ENCODE results near the gene TMEM167B. TPM values are rescaled to one million over a fixed set of nuclear protein-coding genes. Genes with fewer than 3 reads are reported as not detected.

TMEM167B gene
- total RNA-seq, 5 donors from 2014 or later (not counting 1 experiment from before 2014, with no cell fraction given), result 33.2 to 55.1 (median 37.1) TPM

DNA sequence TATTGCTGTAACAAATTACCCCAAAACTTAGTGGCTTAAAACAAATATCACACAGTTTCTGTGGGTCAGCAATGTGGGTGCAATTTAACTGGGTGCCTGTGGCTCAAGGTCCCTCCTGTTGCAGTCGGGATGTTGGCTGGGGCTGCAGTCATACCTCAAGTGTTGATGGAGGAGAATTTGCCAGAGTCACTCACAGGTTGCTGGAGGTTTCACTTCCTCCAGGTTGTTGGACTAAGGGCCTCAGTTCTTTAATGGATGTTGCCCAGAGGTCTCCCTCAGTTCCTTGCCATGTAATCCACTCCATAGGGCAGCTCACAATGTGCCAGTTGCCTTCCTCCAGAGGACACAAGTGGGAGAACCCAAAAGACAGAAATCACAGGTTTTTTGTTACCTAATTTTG, 12.2 kb upstream of the TMEM167B start:
- H3K4me3 Mint-ChIP-seq, result no peak overlapping the region
- ATAC-seq (replicated peaks in 1 of 4), result no peak
- Histone ChIP-seq H3K36me3 (ENCODE audit: control insufficient read depth in 2 of 2, extremely low read depth in 1 of 2, insufficient read depth in 1 of 2, low read length in 1 of 2) (no peaks in the 10 kb centered on the region), H3K4me1 (ENCODE audit: control insufficient read depth in 1 of 2, extremely low read depth in 1 of 2, insufficient read depth in 2 of 2, low read length in 2 of 2) (peaks cover 3 to 7% of the 10 kb centered on the region in 2 experiments), H3K27ac (ENCODE audit: low read length) (no peak overlapping the region), H3K4me3 (ENCODE audit: control insufficient read depth in 1 of 2, extremely low read depth in 1 of 2, low read length in 1 of 2) (no peak overlapping the region), H3K27me3 (replicated peaks in 1 of 2; ENCODE audit: control insufficient read depth in 2 of 2, extremely low read depth in 1 of 2, insufficient read depth in 2 of 2, low read length in 1 of 2) (no peaks in the 10 kb centered on the region), H3K9me3 (no peaks in the 10 kb centered on the region)
- H3K4me1 Mint-ChIP-seq, result peaks cover 19 to 22% (median 22%) of the 10 kb centered on the region in 3 donors
- no peak overlapping the region for H3K27ac Mint-ChIP-seq
- no peaks in the 10 kb centered on the region for H3K36me3 Mint-ChIP-seq
- CTCF ChIA-PET, result interaction anchor here (0.5 to 1.0 kb wide), 2 partner anchors 12 to 13 kb away, joined by 3 to 4 read pairs; no protein-coding TSS in a partner anchor
- 100% methylated on average over 1 of the region's 1 CpG for WGBS (ENCODE audit: insufficient coverage)
- no peak for DNase-seq
- POLR2A ChIA-PET, result no interaction called here
- no peaks in the 10 kb centered on the region for H3K27me3 Mint-ChIP-seq
- H3K9me3 Mint-ChIP-seq, result no peaks in the 10 kb centered on the region

DNA sequence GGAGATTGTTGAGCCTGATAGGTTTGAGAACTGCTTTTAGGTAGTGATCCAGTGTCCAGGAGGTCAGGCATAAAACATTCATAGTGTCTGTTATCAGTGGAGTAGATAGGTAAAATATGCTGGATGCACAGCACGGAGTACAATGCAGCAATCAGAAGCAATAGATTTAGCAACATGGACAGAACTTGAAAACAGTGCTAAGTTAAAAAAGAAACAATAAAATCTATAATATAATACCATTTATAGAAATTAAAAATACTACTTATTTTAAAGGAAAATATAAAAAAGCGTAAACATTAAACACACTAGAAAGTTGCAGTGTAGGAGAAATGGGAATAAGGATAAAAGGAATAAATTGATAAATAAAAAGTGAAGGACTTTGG, 11.3 kb upstream of the TMEM167B start:
- CTCF ChIA-PET, result no interaction called here
- peaks cover 18 to 20% (median 18%) of the 10 kb centered on the region in 3 donors for H3K4me1 Mint-ChIP-seq
- no peaks in the 10 kb centered on the region for H3K36me3 Mint-ChIP-seq
- WGBS (ENCODE audit: insufficient coverage), result no CpG with 5 or more reads among the region's 2 CpGs
- Histone ChIP-seq H3K4me3 (ENCODE audit: control insufficient read depth in 1 of 2, extremely low read depth in 1 of 2, low read length in 1 of 2) (no peak overlapping the region), H3K36me3 (ENCODE audit: control insufficient read depth in 2 of 2, extremely low read depth in 1 of 2, insufficient read depth in 1 of 2, low read length in 1 of 2) (no peaks in the 10 kb centered on the region), H3K27ac (ENCODE audit: low read length) (no peak overlapping the region), H3K9me3 (no peaks in the 10 kb centered on the region), H3K4me1 (ENCODE audit: control insufficient read depth in 1 of 2, extremely low read depth in 1 of 2, insufficient read depth in 2 of 2, low read length in 2 of 2) (peaks cover 3 to 7% of the 10 kb centered on the region in 2 experiments), H3K27me3 (replicated peaks in 1 of 2; ENCODE audit: control insufficient read depth in 2 of 2, extremely low read depth in 1 of 2, insufficient read depth in 2 of 2, low read length in 1 of 2) (no peaks in the 10 kb centered on the region)
- POLR2A ChIA-PET, result no interaction called here
- no peak for ATAC-seq (replicated peaks in 1 of 4)
- H3K4me3 Mint-ChIP-seq, result no peak overlapping the region
- no peaks in the 10 kb centered on the region for H3K27me3 Mint-ChIP-seq
- no peak for DNase-seq
- H3K9me3 Mint-ChIP-seq, result no peaks in the 10 kb centered on the region
- no peak overlapping the region for H3K27ac Mint-ChIP-seq

DNA sequence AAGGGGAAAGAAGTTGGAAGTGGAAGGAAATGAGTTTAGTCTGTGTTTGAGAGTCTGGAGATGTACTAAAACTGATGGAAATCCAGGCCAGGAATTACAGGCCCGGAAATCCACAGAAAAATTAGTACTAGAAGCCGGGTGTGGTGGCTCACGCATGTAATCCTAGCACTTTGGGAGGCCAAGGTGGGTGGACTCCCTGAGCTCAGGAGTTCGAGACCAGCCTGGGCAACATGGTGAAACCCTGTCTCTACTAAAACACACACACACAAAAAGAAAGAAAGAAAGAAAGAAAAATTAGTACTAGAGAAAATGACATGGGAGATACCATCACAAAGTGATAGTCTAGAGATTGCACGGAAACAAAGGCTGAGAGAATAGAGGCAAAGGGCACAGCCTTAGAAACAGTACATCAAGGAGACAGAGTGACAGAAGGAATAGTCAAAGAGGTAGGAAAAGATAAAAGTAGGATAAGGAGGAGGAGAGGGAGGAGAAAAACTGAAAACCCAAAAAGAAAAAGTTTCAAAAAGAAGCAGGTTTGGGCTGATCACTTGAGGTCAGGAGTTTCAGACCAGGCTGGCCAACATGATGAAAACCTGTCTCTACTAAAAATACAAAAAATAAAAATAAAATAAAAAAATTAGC, 10.0 kb upstream of the TMEM167B start:
- H3K36me3 Mint-ChIP-seq, result no peaks in the 10 kb centered on the region
- H3K9me3 Mint-ChIP-seq, result no peaks in the 10 kb centered on the region
- H3K36me3 ChIP-seq (ENCODE audit: control insufficient read depth in 2 of 2, extremely low read depth in 1 of 2, insufficient read depth in 1 of 2, low read length in 1 of 2), result no peaks in the 10 kb centered on the region
- CTCF ChIA-PET, result interaction anchor here in 1 of 2 donors (0.5 kb wide), 1 partner anchor 22 kb away, joined by 6 read pairs; no protein-coding TSS in a partner anchor
- WGBS (ENCODE audit: insufficient coverage), result 90% methylated on average over 3 of the region's 5 CpGs
- DNase-seq (no peak), ATAC-seq (replicated peaks in 1 of 4) (no peak)
- H3K27ac Mint-ChIP-seq, result no peak overlapping the region
- no peak overlapping the region for H3K4me3 ChIP-seq (ENCODE audit: control insufficient read depth in 1 of 2, extremely low read depth in 1 of 2, low read length in 1 of 2)
- no peak overlapping the region for H3K27ac ChIP-seq (ENCODE audit: low read length)
- H3K9me3 ChIP-seq, result no peaks in the 10 kb centered on the region
- peaks cover 6 to 7% (median 6%) of the 10 kb centered on the region in 3 donors for H3K4me1 Mint-ChIP-seq
- H3K4me1 ChIP-seq (ENCODE audit: control insufficient read depth in 1 of 2, extremely low read depth in 1 of 2, insufficient read depth in 2 of 2, low read length in 2 of 2), result peaks cover 0 to 7% of the 10 kb centered on the region in 2 experiments
- H3K27me3 Mint-ChIP-seq, result no peaks in the 10 kb centered on the region
- H3K4me3 Mint-ChIP-seq, result no peak overlapping the region
- POLR2A ChIA-PET, result no interaction called here
- H3K27me3 ChIP-seq (replicated peaks in 1 of 2; ENCODE audit: control insufficient read depth in 2 of 2, extremely low read depth in 1 of 2, insufficient read depth in 2 of 2, low read length in 1 of 2), result no peaks in the 10 kb centered on the region

DNA sequence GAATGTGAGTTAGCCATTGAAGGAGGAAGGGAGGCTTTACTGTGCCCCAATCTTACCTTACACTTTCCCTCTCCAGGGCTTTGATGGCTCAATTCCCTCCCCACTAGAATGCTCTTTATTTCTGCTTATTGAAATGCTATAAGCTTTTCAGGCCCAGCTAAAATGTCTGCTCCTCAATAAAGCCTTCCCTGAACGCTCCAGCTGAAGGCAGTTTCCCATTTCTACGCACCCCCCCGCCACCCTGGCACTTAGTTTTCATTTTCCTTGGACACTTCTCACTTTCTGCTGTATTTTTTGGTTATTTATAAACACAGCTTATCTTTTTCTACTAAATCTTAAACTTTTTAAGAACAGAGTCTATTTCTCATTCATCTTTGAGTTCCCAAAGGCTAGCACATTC, 7.1 kb upstream of the TMEM167B start:
- no CpG with 5 or more reads among the region's 3 CpGs for WGBS (ENCODE audit: insufficient coverage)
- DNase-seq, result no peak
- ATAC-seq (replicated peaks in 1 of 4), result no peak
- Mint-ChIP-seq H3K9me3 (no peaks in the 10 kb centered on the region), H3K36me3 (no peaks in the 10 kb centered on the region), H3K4me3 (no peak overlapping the region), H3K27me3 (no peaks in the 10 kb centered on the region), H3K27ac (no peak overlapping the region), H3K4me1 (no peaks in the 10 kb centered on the region)
- no peak overlapping the region for H3K4me3 ChIP-seq (ENCODE audit: control insufficient read depth in 1 of 2, extremely low read depth in 1 of 2, low read length in 1 of 2)
- no peaks in the 10 kb centered on the region for H3K36me3 ChIP-seq (ENCODE audit: control insufficient read depth in 2 of 2, extremely low read depth in 1 of 2, insufficient read depth in 1 of 2, low read length in 1 of 2)
- no peaks in the 10 kb centered on the region for H3K27me3 ChIP-seq (replicated peaks in 1 of 2; ENCODE audit: control insufficient read depth in 2 of 2, extremely low read depth in 1 of 2, insufficient read depth in 2 of 2, low read length in 1 of 2)
- ChIA-PET POLR2A (no interaction called here), CTCF (no interaction called here)
- no peak overlapping the region for H3K27ac ChIP-seq (ENCODE audit: low read length)
- no peaks in the 10 kb centered on the region for H3K9me3 ChIP-seq
- no peaks in the 10 kb centered on the region for H3K4me1 ChIP-seq (ENCODE audit: control insufficient read depth in 1 of 2, extremely low read depth in 1 of 2, insufficient read depth in 2 of 2, low read length in 2 of 2)

DNA sequence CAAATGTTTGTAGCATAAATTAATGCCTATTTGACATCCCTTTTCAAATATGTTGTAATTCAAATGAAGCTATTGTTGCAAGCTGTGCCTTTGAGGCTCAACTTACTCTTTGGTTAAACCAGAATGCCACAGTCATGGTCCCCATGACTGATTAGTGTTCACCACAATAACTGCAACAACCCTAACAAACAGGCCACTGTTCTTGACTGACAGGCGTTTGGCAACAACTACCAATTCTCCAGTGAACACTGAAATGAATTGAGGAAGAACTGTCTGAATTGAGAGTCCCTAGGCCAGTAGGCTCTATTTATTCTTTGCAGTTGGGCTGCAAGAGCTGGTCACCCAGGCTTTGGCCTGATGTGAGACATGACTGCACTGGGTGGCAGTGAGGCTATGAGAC, 6.6 kb upstream of the TMEM167B start:
- no peak for ATAC-seq (replicated peaks in 1 of 4)
- Histone ChIP-seq H3K36me3 (ENCODE audit: control insufficient read depth in 2 of 2, extremely low read depth in 1 of 2, insufficient read depth in 1 of 2, low read length in 1 of 2) (no peaks in the 10 kb centered on the region), H3K4me1 (ENCODE audit: control insufficient read depth in 1 of 2, extremely low read depth in 1 of 2, insufficient read depth in 2 of 2, low read length in 2 of 2) (no peaks in the 10 kb centered on the region), H3K4me3 (ENCODE audit: control insufficient read depth in 1 of 2, extremely low read depth in 1 of 2, low read length in 1 of 2) (no peak overlapping the region), H3K27ac (ENCODE audit: low read length) (no peak overlapping the region), H3K9me3 (no peaks in the 10 kb centered on the region), H3K27me3 (replicated peaks in 1 of 2; ENCODE audit: control insufficient read depth in 2 of 2, extremely low read depth in 1 of 2, insufficient read depth in 2 of 2, low read length in 1 of 2) (no peaks in the 10 kb centered on the region)
- Mint-ChIP-seq H3K36me3 (no peaks in the 10 kb centered on the region), H3K9me3 (no peaks in the 10 kb centered on the region), H3K27ac (no peak overlapping the region), H3K27me3 (no peaks in the 10 kb centered on the region), H3K4me3 (no peak overlapping the region), H3K4me1 (peaks cover 0 to under 1% (median 0%) of the 10 kb centered on the region in 3 donors)
- CTCF ChIA-PET, result interaction anchor here in 1 of 2 donors (0.8 kb wide), 1 partner anchor 27 kb away, joined by 3 read pairs; no protein-coding TSS in a partner anchor
- POLR2A ChIA-PET, result no interaction called here
- DNase-seq, result no peak
- no CpG with 5 or more reads among the region's 1 CpG for WGBS (ENCODE audit: insufficient coverage)

DNA sequence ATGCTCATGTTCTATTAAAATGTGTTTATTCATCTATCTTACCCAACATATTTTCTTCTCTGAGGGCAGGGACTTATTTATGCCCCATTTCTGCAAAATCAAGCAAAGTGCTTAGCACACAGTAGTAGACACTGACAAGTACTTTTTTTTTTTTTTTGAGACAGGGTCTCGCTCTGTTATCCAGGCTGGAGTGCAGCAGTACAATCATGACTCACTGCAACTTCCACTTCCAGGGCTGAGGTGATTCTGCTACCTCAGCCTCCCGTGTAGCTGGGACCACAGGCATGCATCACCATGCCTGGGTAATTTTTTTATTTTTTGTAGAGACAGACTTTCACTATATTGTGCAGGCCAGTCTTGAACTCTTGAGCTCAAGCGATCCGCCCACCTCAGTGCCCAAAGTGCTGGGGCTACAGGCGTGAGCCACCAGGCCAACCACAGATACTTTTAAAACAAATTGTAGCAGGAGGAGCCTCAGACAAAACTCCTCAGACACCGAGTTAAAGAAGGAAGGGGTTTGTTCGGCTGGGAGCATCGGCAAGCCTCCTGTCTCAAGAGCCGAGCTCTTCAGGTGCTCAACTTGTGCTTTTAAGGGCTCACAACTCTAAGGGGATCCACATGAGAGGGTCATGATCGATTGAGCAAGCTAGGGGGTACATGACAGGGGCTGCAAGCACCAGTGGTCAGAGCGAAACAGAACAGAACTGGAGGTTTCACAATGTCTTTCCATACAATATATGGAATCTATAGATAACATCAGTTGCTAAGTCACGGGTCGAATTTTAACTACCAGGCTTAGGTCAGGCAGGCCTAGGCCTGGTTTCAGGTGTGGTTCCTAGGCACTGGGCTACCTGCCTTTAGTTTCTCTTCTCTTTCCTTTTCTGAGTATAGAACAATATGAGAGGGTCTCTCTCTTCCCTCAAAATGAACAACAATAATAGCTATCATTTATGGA, 5.7 kb upstream of the TMEM167B start:
- Mint-ChIP-seq H3K4me1 (peaks cover under 1 to 8% (median 6%) of the 10 kb centered on the region in 3 donors), H3K27me3 (no peaks in the 10 kb centered on the region), H3K4me3 (no peak overlapping the region), H3K27ac (peak overlapping the region in 1 of 2 donors; percentile 28), H3K9me3 (no peaks in the 10 kb centered on the region), H3K36me3 (no peaks in the 10 kb centered on the region)
- H3K27ac ChIP-seq (ENCODE audit: low read length), result no peak overlapping the region
- CTCF ChIA-PET, result interaction anchor here in 1 of 2 donors (0.8 kb wide), 1 partner anchor 27 kb away, joined by 3 read pairs; no protein-coding TSS in a partner anchor
- no peak for DNase-seq
- no peaks in the 10 kb centered on the region for H3K9me3 ChIP-seq
- H3K36me3 ChIP-seq (ENCODE audit: control insufficient read depth in 2 of 2, extremely low read depth in 1 of 2, insufficient read depth in 1 of 2, low read length in 1 of 2), result no peaks in the 10 kb centered on the region
- POLR2A ChIA-PET, result no interaction called here
- H3K4me3 ChIP-seq (ENCODE audit: control insufficient read depth in 1 of 2, extremely low read depth in 1 of 2, low read length in 1 of 2), result no peak overlapping the region
- H3K4me1 ChIP-seq (ENCODE audit: control insufficient read depth in 1 of 2, extremely low read depth in 1 of 2, insufficient read depth in 2 of 2, low read length in 2 of 2), result peaks cover 0 to 3% of the 10 kb centered on the region in 2 experiments
- no peak for ATAC-seq (replicated peaks in 1 of 4)
- no peaks in the 10 kb centered on the region for H3K27me3 ChIP-seq (replicated peaks in 1 of 2; ENCODE audit: control insufficient read depth in 2 of 2, extremely low read depth in 1 of 2, insufficient read depth in 2 of 2, low read length in 1 of 2)
- 90% methylated on average over 4 of the region's 13 CpGs for WGBS (ENCODE audit: insufficient coverage)
